HUDEP-2 (cell line): ENCODE data around the gene XYLT1.

Experiments used
- DNase-seq, 76 experiments: peaks; one replicate each; lab custom pipeline; 2025; ENCODE audit not compliant: unreplicated experiment in 76 of 76; lab: John Stamatoyannopoulos, UW

XYLT1 gene

GRCh38 chr16:17128791-17129190 lies 342.0 kb downstream of the XYLT1 start:
- DNase-seq: no peak

- DNase-seq: no peak
Observed at GRCh38 chr16:17126156-17126555, 344.6 kb downstream of the XYLT1 start.

GRCh38 chr16:17125671-17126070 lies 345.1 kb downstream of the XYLT1 start:
- DNase-seq: no peak

GRCh38 chr16:17117906-17118577 lies 352.7 kb downstream of the XYLT1 start:
- no peak for DNase-seq

- DNase-seq: no peak
Observed at GRCh38 chr16:17116595-17117322, 354.0 kb downstream of the XYLT1 start.

- no peak for DNase-seq
Observed at GRCh38 chr16:17109413-17109812, 361.3 kb downstream of the XYLT1 start.

GRCh38 chr16:17108596-17108995 lies 362.2 kb downstream of the XYLT1 start:
- no peak for DNase-seq

GRCh38 chr16:17107450-17107849 lies 363.3 kb downstream of the XYLT1 start:
- DNase-seq: no peak

GRCh38 chr16:17106243-17106791 lies 364.4 kb downstream of the XYLT1 start:
- DNase-seq: no peak

- no peak for DNase-seq
Observed at GRCh38 chr16:17105239-17105797, 365.4 kb downstream of the XYLT1 start.

- no peak for DNase-seq
Observed at GRCh38 chr16:17104654-17105053, 366.1 kb downstream of the XYLT1 start.

GRCh38 chr16:17103216-17103615 lies 367.5 kb downstream of the XYLT1 start:
- DNase-seq: no peak

- DNase-seq: peak in 1 of 76 experiments; percentile 8
Observed at GRCh38 chr16:17101646-17102045, 369.1 kb downstream of the XYLT1 start.

GRCh38 chr16:17098685-17099084 lies 372.1 kb downstream of the XYLT1 start:
- no peak for DNase-seq

GRCh38 chr16:17084130-17084529 lies 386.6 kb downstream of the XYLT1 start:
- DNase-seq: no peak

- DNase-seq: no peak
Observed at GRCh38 chr16:17083628-17084027, 387.1 kb downstream of the XYLT1 start.

- no peak for DNase-seq
Observed at GRCh38 chr16:17082095-17082882, 388.5 kb downstream of the XYLT1 start.

GRCh38 chr16:17080105-17080504 lies 390.7 kb downstream of the XYLT1 start:
- DNase-seq: no peak

- no peak for DNase-seq
Observed at GRCh38 chr16:17078931-17079631, 391.7 kb downstream of the XYLT1 start.

- no peak for DNase-seq
Observed at GRCh38 chr16:17076818-17077498, 393.8 kb downstream of the XYLT1 start.
